HepG2 (cell line): ENCODE data around the gene TLK2. TPM values are rescaled to one million over a fixed set of nuclear protein-coding genes. Genes with fewer than 3 reads are reported as not detected.
"Not testable (repeated sequence)": the region's sequence is repeated elsewhere in the genome, so short reads cannot be mapped to it uniquely, and the experiment has no call there.

Source experiments
- ATAC-seq: fragments of 200-7000 bp; cut with Tn5 transposase; 3 replicates; pipeline ENCODE4 v1.9.1; 2020; ENCODE audit warnings: mild to moderate bottlenecking, moderate library complexity
- BruUV-seq: library from RNA; stranded (reverse); fragments of 400-500 nt; replicated peaks from 2 replicates; lab custom pipeline; 2021; lab: Mats Ljungman, UMichigan
- CTCF ChIA-PET: fragments of 300-600 bp; formaldehyde crosslinking; extraction: SDS; loops from one replicate; lab custom pipeline; 2021; ENCODE audit warnings: low total read pairs, inconsistent platforms, low intra/inter-chr PET ratio; lab: Yijun Ruan, JAX
- POLR2A ChIA-PET: fragments of 350-600 bp; sonication (Branson Sonifier 250); formaldehyde crosslinking; loops from one replicate; lab custom pipeline; 2020; ENCODE audit warnings: antibody characterized with exemption, inconsistent platforms; lab: Yijun Ruan, JAX
- DNase-seq: peaks from one replicate; pipeline ENCODE4 v3.0.0-alpha.2; 2015; ENCODE audit warnings: low spot score
- FAIRE-seq: peaks from 3 replicates; lab custom pipeline; 2011; peaks lifted over from hg19 to GRCh38; lab: Jason Lieb, UNC
- H2AFZ ChIP-seq: one replicate; pipeline ENCODE4 v1.6.1; 2011; ENCODE audit warnings: low read length, inconsistent platforms
- H3K27ac ChIP-seq: fragments of 300-600 bp; 3 replicates; pipeline ENCODE4 v1.8.0; 2011; ENCODE audit warnings: mixed run types, mild to moderate bottlenecking, mixed read lengths, low read length, inconsistent platforms; ENCODE audit not compliant: insufficient read depth; ENCODE audit errors: extremely low read length
- H3K27me3 ChIP-seq, 2 experiments: fragments of 200-600 bp in 1 of 2; 2 replicates in 1 of 2; 3 replicates in 1 of 2; pipeline versions ENCODE4 v1.6.0 to v1.8.0; 2011; ENCODE audit warnings: low read length in 2 of 2, mild to moderate bottlenecking in 2 of 2, moderate library complexity in 2 of 2, inconsistent platforms in 1 of 2; ENCODE audit not compliant: insufficient read depth in 2 of 2, control insufficient read depth in 1 of 2
- H3K36me3 ChIP-seq, 2 experiments: fragments of 200-600 bp in 1 of 2; replicated peaks in 1 of 2; 2 replicates in 1 of 2; 3 replicates in 1 of 2; pipeline versions ENCODE4 v1.5.1 to v1.8.0; 2011; ENCODE audit warnings: low read length in 2 of 2, inconsistent platforms in 1 of 2; ENCODE audit not compliant: insufficient read depth in 2 of 2, control insufficient read depth in 1 of 2
- H3K4me1 ChIP-seq: 2 replicates; pipeline ENCODE4 v1.5.1; 2012; ENCODE audit warnings: low read length, inconsistent platforms; ENCODE audit not compliant: insufficient read depth
- H3K4me2 ChIP-seq: 2 replicates; pipeline ENCODE4 v1.6.0; 2011; ENCODE audit warnings: low read depth, low read length, inconsistent platforms
- H3K4me3 ChIP-seq, 3 experiments: fragments of 200-600 bp in 1 of 3; sonication (generic), shearing (Covaris generic) in 1 of 3; replicated peaks in 1 of 3; 2 replicates each; pipeline ENCODE4 v1.5.1; 2011 to 2016; ENCODE audit warnings: low read length in 3 of 3, inconsistent platforms in 2 of 3, low read depth in 2 of 3, mild to moderate bottlenecking in 2 of 3, control low read depth in 1 of 3, mixed read lengths in 1 of 3; ENCODE audit not compliant: insufficient read depth in 1 of 3
- H3K79me2 ChIP-seq: one replicate; pipeline ENCODE4 v1.6.1; 2011; ENCODE audit warnings: low read length, inconsistent platforms; ENCODE audit not compliant: insufficient read depth
- H3K9ac ChIP-seq: 2 replicates; pipeline ENCODE4 v1.6.0; 2011; ENCODE audit warnings: mild to moderate bottlenecking, low read depth, low read length, inconsistent platforms; ENCODE audit not compliant: insufficient read depth
- H3K9me3 ChIP-seq: 2 replicates; pipeline ENCODE4 v1.5.1; 2012; ENCODE audit warnings: mild to moderate bottlenecking, low read length
- H4K20me1 ChIP-seq: 2 replicates; pipeline ENCODE4 v1.6.0; 2011; ENCODE audit warnings: inconsistent platforms, mild to moderate bottlenecking, low read length, moderate library complexity; ENCODE audit not compliant: insufficient read depth
- ARNT2 ChIP-seq: sonication (generic); formaldehyde crosslinking; IDR thresholded peaks from 2 replicates; pipeline ENCODE4 v1.8.0; 2022; ENCODE audit warnings: mild to moderate bottlenecking, low read depth, missing genetic modification reagents, moderate library complexity
- ARNTL ChIP-seq: sonication (generic); formaldehyde crosslinking; IDR thresholded peaks from 2 replicates; pipeline ENCODE4 v1.4.0; 2020; ENCODE audit warnings: mild to moderate bottlenecking, missing genetic modification reagents
- BORCS8-MEF2B ChIP-seq: sonication (generic); formaldehyde crosslinking; IDR thresholded peaks from 2 replicates; pipeline ENCODE4 v1.8.0; 2022; ENCODE audit warnings: mild to moderate bottlenecking, missing genetic modification reagents
- GABPB1 ChIP-seq: IDR thresholded peaks from 2 replicates; pipeline ENCODE4 v1.6.1; 2016; ENCODE audit warnings: mild to moderate bottlenecking, missing genetic modification reagents, moderate library complexity, missing compliant biosample characterization
- HNRNPK ChIP-seq: fragments of 200-400 bp; formaldehyde crosslinking; IDR thresholded peaks from 2 replicates; pipeline ENCODE4 v1.6.1; 2018; ENCODE audit warnings: low read length, low read depth, moderate library complexity, mild to moderate bottlenecking; ENCODE audit not compliant: poor library complexity, severe bottlenecking
- HNRNPLL ChIP-seq: fragments of 200-400 bp; formaldehyde crosslinking; IDR thresholded peaks from 2 replicates; pipeline ENCODE4 v1.6.1; 2017; ENCODE audit warnings: mild to moderate bottlenecking, low read depth, low read length; ENCODE audit not compliant: poor library complexity, severe bottlenecking
- KDM5A ChIP-seq: fragments of 200-600 bp; sonication (generic); IDR thresholded peaks from 2 replicates; pipeline ENCODE4 v1.7.0; 2018; ENCODE audit warnings: antibody characterized with exemption, mild to moderate bottlenecking, low read length, borderline replicate concordance
- PHF20 ChIP-seq: sonication (generic); formaldehyde crosslinking; IDR thresholded peaks from 2 replicates; pipeline ENCODE4 v1.5.0; 2020; ENCODE audit warnings: mild to moderate bottlenecking, missing genetic modification reagents
- PHF8 ChIP-seq: sonication (generic); formaldehyde crosslinking; IDR thresholded peaks from 2 replicates; pipeline ENCODE4 v1.5.0; 2020; ENCODE audit warnings: missing genetic modification reagents
- RBFOX2 ChIP-seq: fragments of 200-400 bp; formaldehyde crosslinking; IDR thresholded peaks from 2 replicates; pipeline ENCODE4 v1.6.1; 2017; ENCODE audit warnings: low read depth, mild to moderate bottlenecking, low read length
- TAF15 ChIP-seq: fragments of 200-400 bp; formaldehyde crosslinking; IDR thresholded peaks from one replicate; pipeline ENCODE4 v1.6.1; 2018; ENCODE audit warnings: mild to moderate bottlenecking, low read depth, low read length; ENCODE audit not compliant: poor library complexity, severe bottlenecking
- UBTF ChIP-seq: sonication (generic); formaldehyde crosslinking; IDR thresholded peaks from 2 replicates; pipeline ENCODE4 v1.4.0; 2020; ENCODE audit warnings: mild to moderate bottlenecking, missing genetic modification reagents
- ZFX ChIP-seq: sonication (generic); formaldehyde crosslinking; IDR thresholded peaks from 2 replicates; pipeline ENCODE4 v1.4.0; 2020; ENCODE audit warnings: mild to moderate bottlenecking, low read depth, missing genetic modification reagents, moderate library complexity
- ZNF160 ChIP-seq: sonication (generic); formaldehyde crosslinking; IDR thresholded peaks from 2 replicates; pipeline ENCODE4 v1.8.0; 2022; ENCODE audit warnings: mild to moderate bottlenecking, inconsistent platforms, missing genetic modification reagents
- ZNF446 ChIP-seq: sonication (generic); formaldehyde crosslinking; IDR thresholded peaks from 2 replicates; pipeline ENCODE4 v1.5.0; 2020; ENCODE audit warnings: mild to moderate bottlenecking, missing genetic modification reagents
- ZNF563 ChIP-seq: sonication (generic); formaldehyde crosslinking; IDR thresholded peaks from 2 replicates; pipeline ENCODE4 v1.8.0; 2022; ENCODE audit warnings: mild to moderate bottlenecking, moderate library complexity, missing genetic modification reagents
- ZSCAN20 ChIP-seq: sonication (generic); formaldehyde crosslinking; IDR thresholded peaks from 2 replicates; pipeline ENCODE4 v1.4.0; 2020; ENCODE audit warnings: missing genetic modification reagents, mild to moderate bottlenecking, borderline replicate concordance
- ZSCAN21 ChIP-seq: sonication (generic); formaldehyde crosslinking; IDR thresholded peaks from 2 replicates; pipeline ENCODE4 v1.8.0; 2022; ENCODE audit warnings: mild to moderate bottlenecking, missing genetic modification reagents, moderate library complexity, borderline replicate concordance
- ZSCAN29 ChIP-seq: sonication (generic); formaldehyde crosslinking; conservative IDR thresholded peaks from 2 replicates; pipeline ENCODE4 v1.4.0; 2020; ENCODE audit warnings: mild to moderate bottlenecking, missing genetic modification reagents
- WGBS: methylation state at CpG from one replicate; pipeline ENCODE4 v1.1.6; 2017; ENCODE audit warnings: low lambda C conversion rate; 5-methylcytosine and 5-hydroxymethylcytosine counted together
- in situ Hi-C: cut with HindIII; loops from 2 replicates; pipeline ENCODE4 v1.10.0; 2017; ENCODE audit warnings: low pct_unique_long_range_greater_than_20kb; ENCODE audit not compliant: extremely low pct_ligation_motif_present
- intact Hi-C: fragments of 100-400 bp; cut with micrococcal nuclease; formaldehyde crosslinking; loops from one replicate; pipeline ENCODE4 v1.10.0; 2022; ENCODE audit not compliant: unreplicated experiment
- polyA plus RNA-seq, 8 experiments: library from polyadenylated mRNA; depleted of rRNA in 3 of 8; stranded (reverse) in 7 of 8; unstranded in 1 of 8; fragments of >200 nt; fragmentation: Illumina TruSeq in 4 of 8; extraction: Trizol in 4 of 8; gene quantifications; 2 replicates each; pipeline versions ENCODE4 v1.2.1 to v1.2.3, GENCODE V29; 2011 to 2016; ENCODE audit warnings: low read depth in 4 of 8, missing spikeins in 1 of 8, mixed read lengths in 1 of 8; ENCODE audit not compliant: insufficient read depth in 1 of 8
- total RNA-seq, 5 experiments: library from RNA; depleted of rRNA; stranded (reverse); fragments of >200 nt; fragmentation: Illumina TruSeq; extraction: Trizol; gene quantifications; 2 replicates each; pipeline ENCODE4 v1.2.3, GENCODE V29; 2016; ENCODE audit warnings: low read depth in 1 of 5

Gene TLK2
- total and polyA plus RNA-seq, 2 of the 13 experiments (the other 11 are each of a cell fraction or from before 2014, with no cell fraction given): 58.7 to 60.8 TPM

- H3K27me3 ChIP-seq, H2AFZ ChIP-seq, BruUV-seq, FAIRE-seq, DNase-seq, in situ Hi-C loops, H3K9me3 ChIP-seq, H3K36me3 ChIP-seq, intact Hi-C loops, POLR2A ChIA-PET, CTCF ChIA-PET: not testable (repeated sequence)
- H3K4me3 ChIP-seq: peak overlapping the region; percentile 78 to 93 (median 81); a peak in 5 of 6 replicates
- peak overlapping the region; percentile 83 for H3K9ac ChIP-seq
- peak; percentile 59 for ATAC-seq
- peak overlapping the region; percentile 68 for H3K27ac ChIP-seq
- peaks cover 14% of the 10 kb centered on the region; the same call in 1 of the 2 replicates for H4K20me1 ChIP-seq
- H3K4me2 ChIP-seq: peak overlapping the region; percentile 81
- peaks cover 34% of the 10 kb centered on the region for H3K4me1 ChIP-seq
- 2% methylated on average over 20 of the region's 84 CpGs for WGBS
- H3K79me2 ChIP-seq: peaks cover 39% of the 10 kb centered on the region
- TF ChIP-seq KDM5A (0 out of 2 replicates have a peak, but pooled peaks have one; percentile 11), ZNF446 (CRISPR knock-in tag) (peak; percentile 59; the same call in 1 of the 2 replicates), HNRNPLL (peak; percentile 22), ARNTL (CRISPR knock-in tag) (0 out of 2 replicates have a peak, but pooled peaks have one; percentile 26), BORCS8-MEF2B (CRISPR knock-in tag) (peak; percentile 18; the same call in 1 of the 2 replicates), HNRNPK (peak; percentile 14), PHF20 (CRISPR knock-in tag) (peak; percentile 65; the same call in 1 of the 2 replicates), ZNF563 (peak; percentile 63; the same call in 1 of the 2 replicates), ZNF160 (CRISPR knock-in tag) (0 out of 2 replicates have a peak, but pooled peaks have one; percentile 10), PHF8 (CRISPR knock-in tag) (peak; percentile 41), RBFOX2 (peak; percentile 45), ARNT2 (CRISPR knock-in tag) (peak; percentile 43; the same call in 1 of the 2 replicates), ZSCAN29 (CRISPR knock-in tag) (peak; percentile 90; the same call in 1 of the 2 replicates), ZSCAN20 (0 out of 2 replicates have a peak, but pooled peaks have one; percentile 36), ZSCAN21 (CRISPR knock-in tag) (peak; percentile 45; the same call in 1 of the 2 replicates), GABPB1 (CRISPR knock-in tag) (peak; percentile 36; the same call in 1 of the 2 replicates), ZFX (peak; percentile 85), UBTF (peak; percentile 78; the same call in 1 of the 2 replicates), TAF15 (peak; percentile 42)
Observed at GRCh38 chr17:62478880-62479638, 434 bp downstream of the TLK2 start.
